Osteocyte (in vitro differentiated cells): ENCODE measurements around the gene RSBN1. TPM values are rescaled to one million over a fixed set of nuclear protein-coding genes. Genes with fewer than 3 reads are reported as not detected.

Experiments
- DNase-seq: peaks from one replicate; pipeline ENCODE4 v3.0.0; 2021; ENCODE audit warnings: mixed read lengths; ENCODE audit not compliant: unreplicated experiment; ENCODE audit errors: extremely low spot score
- H3K27ac Mint-ChIP-seq: one replicate; pipeline ENCODE4 v1.8.0; 2021; ENCODE audit warnings: mild to moderate bottlenecking, mixed read lengths; ENCODE audit not compliant: unreplicated experiment
- H3K27me3 Mint-ChIP-seq: one replicate; pipeline ENCODE4 v1.8.0; 2021; ENCODE audit warnings: mixed read lengths; ENCODE audit not compliant: unreplicated experiment
- H3K36me3 Mint-ChIP-seq: one replicate; pipeline ENCODE4 v1.8.0; 2021; ENCODE audit warnings: mixed read lengths; ENCODE audit not compliant: unreplicated experiment
- H3K4me1 Mint-ChIP-seq: one replicate; pipeline ENCODE4 v1.8.0; 2021; ENCODE audit warnings: mixed read lengths; ENCODE audit not compliant: unreplicated experiment
- H3K4me3 Mint-ChIP-seq: one replicate; pipeline ENCODE4 v1.8.0; 2021; ENCODE audit warnings: mild to moderate bottlenecking, moderate library complexity, mixed read lengths; ENCODE audit not compliant: unreplicated experiment
- H3K9me3 Mint-ChIP-seq: one replicate; pipeline ENCODE4 v1.8.0; 2021; ENCODE audit warnings: mixed read lengths; ENCODE audit not compliant: unreplicated experiment
- total RNA-seq: library from RNA; stranded (reverse); gene quantifications from 2 replicates; pipeline ENCODE4 v1.2.1, GENCODE V29; 2021
- TF ChIP-seq, protein P1 (sequence below): fragments of 200-600 bp; sonication (generic); IDR thresholded peaks from 2 replicates; pipeline ENCODE4 v1.5.0; 2021; ENCODE audit warnings: antibody characterized with exemption, mild to moderate bottlenecking, moderate library complexity

RSBN1 gene
- total RNA-seq, 1 donor from 2014 or later, result 17.0 TPM

DNA sequence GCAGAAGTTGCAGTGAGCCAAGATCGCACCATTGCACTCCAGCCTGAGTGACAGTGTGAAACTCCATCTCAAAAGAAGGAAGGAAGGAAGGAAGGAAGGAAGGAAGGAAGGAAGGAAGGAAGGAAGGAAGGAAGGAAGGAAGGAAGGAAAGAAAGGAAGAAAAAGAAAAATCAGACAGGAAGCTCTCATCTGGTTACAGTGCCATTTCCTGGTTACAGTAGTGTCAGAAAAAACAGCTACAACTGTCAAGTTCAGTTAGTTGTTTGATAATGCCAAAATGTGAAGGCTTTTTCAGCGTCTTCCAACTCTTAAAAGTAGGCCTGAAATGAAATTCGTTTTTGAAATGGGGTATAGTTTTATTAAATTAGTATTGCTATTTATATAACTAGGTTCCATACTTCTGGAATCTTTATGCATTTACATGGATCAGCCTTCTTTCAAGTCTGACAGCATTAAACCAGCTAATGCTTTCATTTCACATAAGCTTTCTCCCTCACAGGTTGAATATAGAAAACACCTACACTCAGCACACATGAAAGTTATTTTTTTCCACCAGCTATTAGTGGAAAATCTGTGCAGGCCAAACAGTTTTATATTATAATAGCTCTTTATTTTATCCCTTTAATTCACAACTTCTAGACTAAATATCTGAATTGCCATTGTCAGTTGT, 38.0 kb upstream of the RSBN1 start:
- Mint-ChIP-seq H3K4me1 (peaks cover 3% of the 10 kb centered on the region), H3K9me3 (peaks cover 14% of the 10 kb centered on the region), H3K36me3 (peaks cover 7% of the 10 kb centered on the region), H3K27me3 (no peaks in the 10 kb centered on the region), H3K27ac (no peak overlapping the region), H3K4me3 (no peak overlapping the region)
- no peak for DNase-seq
- TF ChIP-seq, protein P1, sequence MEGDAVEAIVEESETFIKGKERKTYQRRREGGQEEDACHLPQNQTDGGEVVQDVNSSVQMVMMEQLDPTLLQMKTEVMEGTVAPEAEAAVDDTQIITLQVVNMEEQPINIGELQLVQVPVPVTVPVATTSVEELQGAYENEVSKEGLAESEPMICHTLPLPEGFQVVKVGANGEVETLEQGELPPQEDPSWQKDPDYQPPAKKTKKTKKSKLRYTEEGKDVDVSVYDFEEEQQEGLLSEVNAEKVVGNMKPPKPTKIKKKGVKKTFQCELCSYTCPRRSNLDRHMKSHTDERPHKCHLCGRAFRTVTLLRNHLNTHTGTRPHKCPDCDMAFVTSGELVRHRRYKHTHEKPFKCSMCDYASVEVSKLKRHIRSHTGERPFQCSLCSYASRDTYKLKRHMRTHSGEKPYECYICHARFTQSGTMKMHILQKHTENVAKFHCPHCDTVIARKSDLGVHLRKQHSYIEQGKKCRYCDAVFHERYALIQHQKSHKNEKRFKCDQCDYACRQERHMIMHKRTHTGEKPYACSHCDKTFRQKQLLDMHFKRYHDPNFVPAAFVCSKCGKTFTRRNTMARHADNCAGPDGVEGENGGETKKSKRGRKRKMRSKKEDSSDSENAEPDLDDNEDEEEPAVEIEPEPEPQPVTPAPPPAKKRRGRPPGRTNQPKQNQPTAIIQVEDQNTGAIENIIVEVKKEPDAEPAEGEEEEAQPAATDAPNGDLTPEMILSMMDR, result no peak

DNA sequence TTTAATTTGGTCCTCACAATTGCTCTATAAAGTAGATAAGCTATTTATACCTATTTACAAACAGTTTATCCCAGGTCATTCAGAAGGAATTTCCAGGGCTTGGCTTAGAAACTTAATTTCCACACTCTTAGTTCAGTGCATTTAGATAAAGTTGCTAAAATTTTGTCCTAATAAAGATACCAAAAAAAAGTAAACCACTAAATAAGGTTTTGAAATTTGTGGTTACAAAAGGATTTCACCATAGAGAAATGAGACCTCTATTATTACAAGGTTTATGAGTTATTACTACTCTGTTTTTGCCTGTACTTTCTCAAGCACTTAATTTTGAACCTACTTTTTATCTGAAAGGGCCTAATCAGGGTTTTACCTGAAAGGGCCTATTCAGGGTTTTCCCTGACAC, 36.8 kb upstream of the RSBN1 start:
- peaks cover 14% of the 10 kb centered on the region for H3K9me3 Mint-ChIP-seq
- no peak for DNase-seq
- H3K4me3 Mint-ChIP-seq, result no peak overlapping the region
- TF ChIP-seq, protein P1, result no peak
- H3K27me3 Mint-ChIP-seq, result no peaks in the 10 kb centered on the region
- H3K4me1 Mint-ChIP-seq, result peaks cover 3% of the 10 kb centered on the region
- H3K36me3 Mint-ChIP-seq, result peaks cover 7% of the 10 kb centered on the region
- H3K27ac Mint-ChIP-seq, result no peak overlapping the region

DNA sequence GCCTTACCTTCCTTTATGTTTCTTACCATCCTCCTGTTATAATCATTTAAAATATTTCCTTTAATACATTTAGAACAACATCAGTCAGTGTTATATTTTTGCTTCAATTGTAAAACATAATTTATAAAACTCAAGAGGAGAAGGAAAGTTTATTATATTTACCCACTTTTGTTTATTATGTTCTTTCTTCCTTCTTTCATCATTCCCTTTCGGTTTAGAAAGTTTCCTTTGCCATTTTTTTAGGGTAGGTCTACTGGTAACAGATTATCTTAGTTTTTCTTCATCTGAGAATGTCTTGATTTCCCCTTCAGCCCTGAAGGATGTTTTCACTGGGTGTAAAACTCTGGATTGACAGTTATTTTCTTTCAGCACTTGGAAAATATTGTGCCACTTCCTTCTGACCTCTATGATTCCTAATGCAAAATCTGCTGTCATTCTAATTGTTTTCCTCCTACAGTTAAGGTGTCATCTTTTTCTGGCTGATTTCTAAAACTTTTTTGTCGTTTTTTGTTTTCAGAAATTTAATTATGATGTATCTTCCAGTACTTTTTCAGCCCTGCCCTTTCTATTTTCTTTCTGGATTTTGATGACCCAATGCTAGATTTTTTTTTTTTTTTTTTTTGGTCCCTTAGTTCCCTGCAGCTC, 34.2 kb upstream of the RSBN1 start:
- no peaks in the 10 kb centered on the region for H3K27me3 Mint-ChIP-seq
- TF ChIP-seq, protein P1, result no peak
- H3K36me3 Mint-ChIP-seq, result peaks cover 7% of the 10 kb centered on the region
- no peaks in the 10 kb centered on the region for H3K4me1 Mint-ChIP-seq
- H3K4me3 Mint-ChIP-seq, result no peak overlapping the region
- H3K9me3 Mint-ChIP-seq, result peaks cover 14% of the 10 kb centered on the region
- DNase-seq, result no peak
- H3K27ac Mint-ChIP-seq, result no peak overlapping the region

DNA sequence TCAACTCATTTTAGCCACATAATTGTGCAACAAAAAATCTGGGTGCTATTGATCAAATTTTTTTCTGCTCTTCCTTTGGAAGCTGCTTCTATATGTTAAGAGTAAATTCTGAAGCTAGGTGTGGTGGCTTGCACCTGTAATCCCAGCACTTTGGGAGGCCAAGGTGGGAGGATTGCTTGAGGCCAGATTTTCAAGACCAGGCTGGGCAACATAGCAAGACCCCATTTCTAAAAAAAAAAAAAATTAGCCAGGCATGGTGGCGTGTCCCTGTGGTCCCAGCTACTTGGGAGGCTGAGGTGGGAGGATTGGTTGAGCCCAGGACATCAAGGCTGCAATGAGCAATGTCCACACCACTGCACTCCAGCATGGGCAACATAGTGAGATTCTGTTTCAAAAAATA, 24.3 kb upstream of the RSBN1 start:
- H3K4me3 Mint-ChIP-seq, result no peak overlapping the region
- no peak for DNase-seq
- peaks cover 7% of the 10 kb centered on the region for H3K27me3 Mint-ChIP-seq
- TF ChIP-seq, protein P1, result no peak
- H3K36me3 Mint-ChIP-seq, result no peaks in the 10 kb centered on the region
- H3K27ac Mint-ChIP-seq, result no peak overlapping the region
- H3K4me1 Mint-ChIP-seq, result peaks cover 3% of the 10 kb centered on the region
- H3K9me3 Mint-ChIP-seq, result peaks cover 4% of the 10 kb centered on the region

DNA sequence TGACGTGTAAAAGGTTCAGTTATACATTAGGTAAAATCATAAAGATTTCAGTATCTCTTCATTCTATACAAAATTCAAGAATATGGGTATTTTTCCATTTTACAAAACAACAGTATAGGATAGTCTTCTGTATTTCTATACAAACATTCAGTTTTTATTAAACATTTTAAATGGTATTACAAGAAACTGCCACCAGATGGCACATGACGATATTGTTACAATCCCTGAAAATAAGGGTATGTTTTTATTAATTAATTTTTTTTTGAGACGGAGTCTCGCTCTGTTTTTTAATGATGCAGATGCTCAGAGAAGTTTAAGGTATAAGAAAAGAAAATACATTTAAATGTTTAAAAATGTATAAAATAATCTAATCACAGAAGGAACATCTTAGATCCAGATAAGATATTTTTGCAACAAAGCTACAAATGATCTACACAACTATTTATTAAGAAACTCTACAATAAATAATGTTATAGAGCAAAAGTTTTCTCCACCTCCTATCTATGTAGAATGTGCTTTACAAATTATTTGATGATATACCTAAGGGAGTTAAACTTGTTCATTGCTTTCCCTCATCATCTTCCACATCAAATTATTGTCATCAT, 23.5 kb upstream of the RSBN1 start:
- TF ChIP-seq, protein P1, result peak; percentile 67
- H3K9me3 Mint-ChIP-seq, result peaks cover 4% of the 10 kb centered on the region
- peaks cover 7% of the 10 kb centered on the region for H3K27me3 Mint-ChIP-seq
- no peak overlapping the region for H3K27ac Mint-ChIP-seq
- no peaks in the 10 kb centered on the region for H3K36me3 Mint-ChIP-seq
- no peak overlapping the region for H3K4me3 Mint-ChIP-seq
- no peak for DNase-seq
- H3K4me1 Mint-ChIP-seq, result peaks cover 3% of the 10 kb centered on the region
